Heart right ventricle (tissue), 16 donors: ENCODE measurements around the gene IKBIP. TPM values are rescaled to one million over a fixed set of nuclear protein-coding genes. Genes with fewer than 3 reads are reported as not detected.

Experiments used
- ATAC-seq, 8 donors: fragments of 200-7000 bp; cut with Tn5 transposase; one replicate each; pipeline ENCODE4 v1.9.1; 2020; ENCODE audit warnings: mild to moderate bottlenecking in 8 of 8, moderate library complexity in 8 of 8, moderate number of reproducible peaks in 1 of 8
- DNase-seq, 2 donors: peaks; one replicate each; pipeline ENCODE4 v3.0.0-alpha.2; 2020
- H3K27ac ChIP-seq, 10 donors: fragments of 200-600 bp; sonication (generic) in 2 of 10; one replicate each; pipeline versions ENCODE4 v1.5.0 to v1.8.0; 2020 to 2022; ENCODE audit warnings: mild to moderate bottlenecking in 3 of 10
- H3K27me3 ChIP-seq, 7 donors: fragments of 200-600 bp; one replicate each; pipeline ENCODE4 v1.8.0; 2021 to 2022; ENCODE audit warnings: mild to moderate bottlenecking in 2 of 7
- H3K36me3 ChIP-seq, 9 donors: fragments of 200-600 bp; sonication (generic) in 1 of 9; one replicate each; pipeline versions ENCODE4 v1.5.0 to v1.8.0; 2020 to 2022; ENCODE audit warnings: mild to moderate bottlenecking in 2 of 9
- H3K4me1 ChIP-seq, 9 donors: fragments of 200-600 bp; sonication (generic) in 1 of 9; one replicate each; pipeline versions ENCODE4 v1.5.0 to v1.8.0; 2020 to 2022; ENCODE audit warnings: mild to moderate bottlenecking in 4 of 9
- H3K4me3 ChIP-seq, 10 donors: fragments of 200-600 bp; sonication (generic) in 2 of 10; one replicate each; pipeline versions ENCODE4 v1.5.0 to v1.8.0; 2020 to 2022; ENCODE audit warnings: mild to moderate bottlenecking in 7 of 10, moderate library complexity in 2 of 10
- H3K9me3 ChIP-seq, 11 donors: fragments of 200-600 bp in 10 of 11; sonication (generic) in 2 of 11; one replicate each; pipeline versions ENCODE4 v1.5.0 to v1.8.0; 2013 to 2022; ENCODE audit warnings: mild to moderate bottlenecking in 2 of 11, control low read depth in 1 of 11, moderate library complexity in 1 of 11
- WGBS, 2 donors: extraction: QIAGEN DNeasy Blood & Tissue Kit; methylation state at CpG; one replicate each; pipeline ENCODE4 v1.1.7; 2013; ENCODE audit warnings: inconsistent platforms in 1 of 2; 5-methylcytosine and 5-hydroxymethylcytosine counted together
- intact Hi-C, 10 donors: fragments of 100-400 bp; cut with DNase I; formaldehyde crosslinking; loops; one replicate each; pipeline versions ENCODE4 v1.11.1 to v1.14.2; 2022
- polyA plus RNA-seq, 2 donors: library from polyadenylated mRNA; stranded (reverse); fragments of 200-250 nt; gene quantifications; one replicate each; pipeline ENCODE4 v1.2.3, GENCODE V29; 2013
- total RNA-seq, 10 donors: library from RNA; stranded (reverse); fragmentation: NEBNext Ultra II Directional in 3 of 10; extraction: Animal tissue kit (Norgen Biotek cat#: 25700) in 3 of 10; gene quantifications; one replicate each; pipeline versions ENCODE4 v1.2.1 to v1.2.4, GENCODE V29; 2021 to 2023
- TF ChIP-seq, protein P1 (sequence below), 9 donors: fragments of 200-600 bp; sonication (generic) in 2 of 9; IDR thresholded peaks; one replicate each; pipeline versions ENCODE4 v1.5.0 to v1.8.0; 2021 to 2022; ENCODE audit warnings: antibody characterized with exemption in 9 of 9, mild to moderate bottlenecking in 5 of 9, moderate library complexity in 1 of 9
- donor health status: Arrhythmogenic right ventricular cardiomyopathy.
- donor health status: ischemic (EF 13 %, LVEDD 7.1; RV severe dilation, severe dysfunction).
- donor health status: healthy with polysubstance abuse.
- donor health status: DM: no; HTN: yes; CAD: no.
- donor health status: DM: no; HTN: no; CAD: no.
- donor health status: ischemic (EF 25% LVEDD 6.9; RV normal size, moderate dysfunction).
- donor health status: ischemic (EF 25% LVEDD 5.7; RV mildly dilated, moderate dysfunction).
- donor health status: healthy.
- donor health status: DM: yes; HTN: yes; CAD: no.
- donor health status: Ischemic cardiomyopathy.
- donor health status: ischemic (EF 35%, LVEDD 5.7; RV mildly dilated, moderate dysfunction).
- donor health status: nonischemic (EF 11% LVEDD 7.7; RV severe dilation, severe dysfunction).
- donor health status: DM: yes; HTN: yes; CAD: no.
- donor health status: PGD.
- donor health status: ischemic (EF 29% LVEDD 5.4; RV normal size, mild dysfunction).
- donor health status: nonischemic (EF 23%, LVEDD 6.1; RV moderate dilation, normal function).

IKBIP gene
- total and polyA plus RNA-seq, 12 donors, result 2.4 to 13.4 (median 4.8) TPM

DNA sequence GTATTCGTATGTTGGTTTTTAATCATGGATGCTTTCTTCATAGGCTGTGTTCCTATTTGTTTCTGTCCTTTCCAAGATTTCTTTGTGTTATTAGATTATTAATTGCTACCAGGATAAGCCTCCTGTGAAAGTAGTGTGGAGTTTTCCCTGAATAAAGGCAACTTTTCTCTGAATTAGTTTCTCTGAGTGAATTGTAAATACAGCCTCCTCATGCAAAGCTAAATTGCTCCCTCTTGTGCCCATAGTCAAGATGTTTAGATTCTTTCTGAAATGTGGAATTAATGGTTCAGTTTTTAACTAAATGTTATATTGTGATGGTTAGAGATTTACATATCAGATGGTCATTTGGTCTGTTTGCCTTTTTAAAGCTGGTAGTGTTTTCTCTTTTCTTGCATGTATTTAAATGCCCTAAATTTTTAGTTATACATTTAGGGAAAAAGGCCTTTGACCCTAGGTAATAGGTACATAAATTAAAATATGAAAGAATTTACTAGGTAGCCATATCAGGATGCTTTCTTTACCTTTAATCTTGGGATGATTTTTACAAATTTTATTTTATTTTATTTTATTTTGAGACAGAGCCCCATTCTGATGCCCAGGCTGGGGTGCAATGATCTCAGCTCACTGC lies 9.4 kb upstream of the IKBIP start:
- intact Hi-C loops, result loop anchor here in 8 of 10 donors (1.0 to 10.0 kb wide), 6 partner anchors 87 to 237 kb away; no protein-coding TSS in a partner anchor
- no peak overlapping the region for H3K27ac ChIP-seq
- peak in 1 of 8 donors; percentile 47 for ATAC-seq
- H3K4me3 ChIP-seq, result no peak overlapping the region
- TF ChIP-seq, protein P1, sequence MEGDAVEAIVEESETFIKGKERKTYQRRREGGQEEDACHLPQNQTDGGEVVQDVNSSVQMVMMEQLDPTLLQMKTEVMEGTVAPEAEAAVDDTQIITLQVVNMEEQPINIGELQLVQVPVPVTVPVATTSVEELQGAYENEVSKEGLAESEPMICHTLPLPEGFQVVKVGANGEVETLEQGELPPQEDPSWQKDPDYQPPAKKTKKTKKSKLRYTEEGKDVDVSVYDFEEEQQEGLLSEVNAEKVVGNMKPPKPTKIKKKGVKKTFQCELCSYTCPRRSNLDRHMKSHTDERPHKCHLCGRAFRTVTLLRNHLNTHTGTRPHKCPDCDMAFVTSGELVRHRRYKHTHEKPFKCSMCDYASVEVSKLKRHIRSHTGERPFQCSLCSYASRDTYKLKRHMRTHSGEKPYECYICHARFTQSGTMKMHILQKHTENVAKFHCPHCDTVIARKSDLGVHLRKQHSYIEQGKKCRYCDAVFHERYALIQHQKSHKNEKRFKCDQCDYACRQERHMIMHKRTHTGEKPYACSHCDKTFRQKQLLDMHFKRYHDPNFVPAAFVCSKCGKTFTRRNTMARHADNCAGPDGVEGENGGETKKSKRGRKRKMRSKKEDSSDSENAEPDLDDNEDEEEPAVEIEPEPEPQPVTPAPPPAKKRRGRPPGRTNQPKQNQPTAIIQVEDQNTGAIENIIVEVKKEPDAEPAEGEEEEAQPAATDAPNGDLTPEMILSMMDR (IDR thresholded peaks at IDR 0.05), result peak; percentile 32 to 79 (median 67)
- WGBS, 2 donors, result 88 to 89% methylated on average over 1 of the region's 1 CpG
- H3K4me1 ChIP-seq, result no peaks in the 10 kb centered on the region
- H3K9me3 ChIP-seq, result no peaks in the 10 kb centered on the region
- H3K27me3 ChIP-seq, result no peaks in the 10 kb centered on the region
- DNase-seq, result peak in 1 of 2 donors; percentile 20
- peaks cover 0 to 86% (median 15%) of the 10 kb centered on the region in 9 donors for H3K36me3 ChIP-seq

DNA sequence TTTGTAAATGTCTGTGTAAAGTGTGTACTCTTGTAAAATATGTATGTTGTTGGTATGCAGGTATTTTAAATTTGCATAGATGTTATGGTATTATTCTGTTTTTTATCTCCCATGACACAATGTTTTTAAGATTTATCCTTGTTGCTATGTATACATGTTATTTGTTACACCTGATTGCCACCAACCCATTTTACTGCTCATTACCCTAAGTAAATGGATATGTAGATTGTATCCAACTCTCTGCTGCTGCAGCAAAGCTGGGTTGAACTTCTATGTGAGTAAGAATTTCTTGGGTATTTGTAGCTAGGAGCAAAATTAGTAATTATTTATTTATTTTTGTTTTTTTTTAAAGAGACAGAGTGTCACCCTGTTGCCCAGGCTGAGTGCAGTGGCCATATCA lies 6.7 kb upstream of the IKBIP start:
- peaks cover 0 to 72% (median 16%) of the 10 kb centered on the region in 9 donors for H3K36me3 ChIP-seq
- DNase-seq (no peak), ATAC-seq (no peak)
- peaks cover 0 to 21% (median 12%) of the 10 kb centered on the region in 9 donors for H3K4me1 ChIP-seq
- H3K27ac ChIP-seq, result no peak overlapping the region
- TF ChIP-seq, protein P1 (IDR thresholded peaks at IDR 0.05), result no peak
- H3K9me3 ChIP-seq, result no peaks in the 10 kb centered on the region
- no peaks in the 10 kb centered on the region for H3K27me3 ChIP-seq
- H3K4me3 ChIP-seq, result no peak overlapping the region
- intact Hi-C loops, result loop anchor here in 6 of 10 donors (5.0 to 10.0 kb wide), 4 partner anchors 84 to 234 kb away; no protein-coding TSS in a partner anchor

DNA sequence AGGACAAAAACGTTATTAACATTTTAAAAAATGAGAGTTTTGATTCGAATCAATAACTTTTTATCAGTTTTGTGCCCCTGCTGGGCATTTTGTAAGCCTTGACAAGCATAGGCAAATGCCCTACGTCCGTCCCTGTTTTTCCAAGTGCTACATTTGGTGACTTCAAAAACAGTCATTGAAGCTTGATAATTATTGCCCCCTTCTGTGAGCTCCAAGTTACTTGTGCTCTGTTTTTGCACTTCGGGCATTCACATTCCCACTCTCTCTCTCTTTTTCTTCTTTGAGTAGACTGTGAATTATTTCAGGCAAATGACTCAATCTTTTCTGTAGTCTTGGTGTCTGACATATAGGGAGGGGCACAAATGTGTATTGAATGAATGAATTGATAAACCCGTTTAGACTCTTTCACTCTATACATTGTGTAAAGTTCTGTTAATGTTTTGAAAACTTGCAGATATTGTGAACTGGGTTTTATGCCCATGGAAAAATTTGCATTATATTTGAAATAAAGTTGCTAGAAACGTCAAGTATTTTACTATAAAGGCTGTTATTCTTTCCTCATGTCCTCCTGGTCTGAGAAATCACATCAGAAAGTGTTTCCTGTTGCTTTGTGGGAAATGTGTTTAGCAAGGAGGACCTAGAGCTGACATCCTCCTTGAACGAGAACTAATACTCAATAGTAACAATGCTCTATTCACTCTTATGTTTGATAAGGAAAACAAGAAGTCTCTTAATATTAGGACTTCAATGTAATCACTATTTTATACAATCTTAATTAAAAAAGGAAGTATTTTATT lies 1.9 kb upstream of the IKBIP start:
- TF ChIP-seq, protein P1 (IDR thresholded peaks at IDR 0.05), result peak in 2 of 9 donors; percentile 5 to 6
- Histone ChIP-seq H3K4me3 (peak overlapping the region in 9 of 10 donors; percentile 68 to 99 (median 92)), H3K27ac (peak overlapping the region in 3 of 10 donors; percentile 89 to 95 (median 91)), H3K9me3 (no peaks in the 10 kb centered on the region), H3K36me3 (peaks cover 0 to 38% (median 16%) of the 10 kb centered on the region in 9 donors), H3K27me3 (no peaks in the 10 kb centered on the region), H3K4me1 (peaks cover 0 to 36% (median 21%) of the 10 kb centered on the region in 9 donors)
- intact Hi-C loops, result loop anchor here in 3 of 10 donors (10.0 kb wide), 2 partner anchors 52 to 232 kb away; partner anchors contain the start of gene SLC25A3 (in 2 of the 3)
- DNase-seq (no peak), ATAC-seq (no peak)
- WGBS, 2 donors, result 11 to 16% methylated on average over 8 of the region's 8 CpGs

DNA sequence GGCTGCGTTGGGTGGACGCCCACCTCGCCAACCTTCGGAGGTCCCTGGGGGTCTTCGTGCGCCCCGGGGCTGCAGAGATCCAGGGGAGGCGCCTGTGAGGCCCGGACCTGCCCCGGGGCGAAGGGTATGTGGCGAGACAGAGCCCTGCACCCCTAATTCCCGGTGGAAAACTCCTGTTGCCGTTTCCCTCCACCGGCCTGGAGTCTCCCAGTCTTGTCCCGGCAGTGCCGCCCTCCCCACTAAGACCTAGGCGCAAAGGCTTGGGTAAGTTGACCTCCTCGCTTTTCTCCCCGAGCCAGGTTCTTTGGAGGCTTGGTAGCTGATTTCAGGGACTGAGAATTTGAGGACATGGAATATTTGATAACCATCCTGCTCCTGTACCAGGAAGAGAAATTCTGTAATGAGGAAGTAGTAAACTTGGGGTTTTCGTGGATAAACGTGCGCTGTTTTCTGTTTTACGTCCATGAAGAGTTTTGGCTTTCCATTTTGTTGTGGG lies 1.0 kb upstream of the IKBIP start:
- Histone ChIP-seq H3K36me3 (peaks cover 0 to 29% (median 16%) of the 10 kb centered on the region in 9 donors), H3K27me3 (no peaks in the 10 kb centered on the region), H3K4me1 (peaks cover 0 to 37% (median 21%) of the 10 kb centered on the region in 9 donors), H3K27ac (peak overlapping the region; percentile 63 to 95 (median 90)), H3K4me3 (peak overlapping the region; percentile 68 to 99 (median 90)), H3K9me3 (no peaks in the 10 kb centered on the region)
- TF ChIP-seq, protein P1 (IDR thresholded peaks at IDR 0.05), result no peak
- WGBS, 2 donors, result 0 to 1% methylated on average over 24 of the region's 24 CpGs
- intact Hi-C loops, result loop anchor here in 7 of 10 donors (1.0 to 10.0 kb wide), 4 partner anchors 51 to 231 kb away; partner anchors contain the start of gene SLC25A3 (in 7 of the 7)
- peak in 6 of 8 donors; percentile 10 to 32 (median 21) for ATAC-seq
- peak in 1 of 2 donors; percentile 25 for DNase-seq
